SJSA1 (cell line): Measurements from ENCODE around the gene SPDYE2. TPM values are rescaled to one million over a fixed set of nuclear protein-coding genes. Genes with fewer than 3 reads are reported as not detected.
A peak's percentile ranks its signal among the peaks of the same experiment; 100 is the strongest.
"Not testable (repeated sequence)": the region's sequence is repeated elsewhere in the genome, so short reads cannot be mapped to it uniquely, and the experiment has no call there.

Experiments used
- DNase-seq, 2 experiments: peaks; one replicate each; pipeline ENCODE4 v3.0.0-alpha.2; 2015 to 2020; ENCODE audit warnings: low spot score in 2 of 2, low read depth in 1 of 2
- H3K27ac ChIP-seq: fragments of 250-450 bp; sonication (Bioruptor Pico); 2 replicates; pipeline ENCODE4 v1.5.1; 2020; ENCODE audit warnings: mild to moderate bottlenecking, moderate library complexity
- H3K27me3 ChIP-seq: fragments of 250-450 bp; sonication (Bioruptor Pico); replicated peaks from 2 replicates; pipeline ENCODE4 v1.5.1; 2020; ENCODE audit warnings: mild to moderate bottlenecking, moderate library complexity
- H3K36me3 ChIP-seq: fragments of 250-450 bp; sonication (Bioruptor Pico); 2 replicates; pipeline ENCODE4 v1.5.1; 2020; ENCODE audit warnings: mild to moderate bottlenecking
- H3K4me1 ChIP-seq: fragments of 250-450 bp; sonication (Bioruptor Pico); replicated peaks from 2 replicates; pipeline ENCODE4 v1.6.1; 2021; ENCODE audit warnings: mild to moderate bottlenecking
- H3K4me3 ChIP-seq: fragments of 250-450 bp; sonication (Bioruptor Pico); 2 replicates; pipeline ENCODE4 v1.5.1; 2020; ENCODE audit warnings: mild to moderate bottlenecking
- H3K9me3 ChIP-seq: fragments of 250-450 bp; sonication (Bioruptor Pico); replicated peaks from 2 replicates; pipeline ENCODE4 v1.5.1; 2020; ENCODE audit warnings: mild to moderate bottlenecking
- total RNA-seq: library from RNA; depleted of rRNA; stranded (reverse); fragments of >200 nt; shearing (Covaris generic); gene quantifications from 2 replicates; pipeline ENCODE4 v1.2.3, GENCODE V29; 2014; rRNA removed

SPDYE2 gene
- total RNA-seq, result not detected in 2 replicates

- not testable (repeated sequence) for H3K9me3 ChIP-seq, DNase-seq, H3K36me3 ChIP-seq, H3K4me3 ChIP-seq, H3K27ac ChIP-seq, H3K4me1 ChIP-seq, H3K27me3 ChIP-seq
These were observed at the start of gene SPDYE2 for GRCh38 chr7:102550808-102551422. Gene SPDYE2 (plus strand): TSS chr7:102551226. CDS start chr7:102553256, 2,030 bp downstream.

- not testable (repeated sequence) for H3K36me3 ChIP-seq, H3K27ac ChIP-seq, H3K9me3 ChIP-seq, DNase-seq, H3K4me3 ChIP-seq, H3K27me3 ChIP-seq, H3K4me1 ChIP-seq
These were observed 47.9 kb upstream of the SPDYE2 start for GRCh38 chr7:102503141-102503540.

- not testable (repeated sequence) for H3K27me3 ChIP-seq, H3K4me3 ChIP-seq, H3K4me1 ChIP-seq, DNase-seq, H3K36me3 ChIP-seq, H3K27ac ChIP-seq, H3K9me3 ChIP-seq
These were observed 45.5 kb upstream of the SPDYE2 start for GRCh38 chr7:102505298-102506185.

GRCh38 chr7:102507410-102508088, 43.5 kb upstream of the SPDYE2 start:
- H3K36me3 ChIP-seq, H3K9me3 ChIP-seq: not testable (repeated sequence)

GRCh38 chr7:102510575-102510974, 40.5 kb upstream of the SPDYE2 start:
- not testable (repeated sequence) for H3K4me3 ChIP-seq, H3K27me3 ChIP-seq, H3K27ac ChIP-seq, H3K9me3 ChIP-seq, H3K36me3 ChIP-seq, H3K4me1 ChIP-seq
- DNase-seq, result peak in 1 of 2 experiments; percentile 40

More at GRCh38 chr7:102507410-102508088, 43.5 kb upstream of the SPDYE2 start:
- DNase-seq, result peak in 1 of 2 experiments; percentile 26
- not testable (repeated sequence) for H3K4me3 ChIP-seq, H3K27me3 ChIP-seq, H3K4me1 ChIP-seq, H3K27ac ChIP-seq

GRCh38 chr7:102511860-102512522, 39.0 kb upstream of the SPDYE2 start:
- not testable (repeated sequence) for H3K36me3 ChIP-seq, H3K4me3 ChIP-seq, H3K9me3 ChIP-seq, H3K27me3 ChIP-seq, DNase-seq, H3K4me1 ChIP-seq, H3K27ac ChIP-seq

- not testable (repeated sequence) for H3K27ac ChIP-seq, H3K27me3 ChIP-seq, H3K36me3 ChIP-seq, H3K4me3 ChIP-seq, H3K9me3 ChIP-seq, H3K4me1 ChIP-seq
- DNase-seq, result peak; percentile 1 to 50
These were observed 38.3 kb upstream of the SPDYE2 start for GRCh38 chr7:102512642-102513221.

GRCh38 chr7:102514881-102515721, 35.9 kb upstream of the SPDYE2 start:
- H3K4me1 ChIP-seq, H3K27me3 ChIP-seq, H3K9me3 ChIP-seq, H3K27ac ChIP-seq, H3K36me3 ChIP-seq, H3K4me3 ChIP-seq: not testable (repeated sequence)
- DNase-seq, result peak in 1 of 2 experiments; percentile 22

- H3K27me3 ChIP-seq, H3K27ac ChIP-seq, DNase-seq, H3K9me3 ChIP-seq, H3K36me3 ChIP-seq, H3K4me3 ChIP-seq, H3K4me1 ChIP-seq: not testable (repeated sequence)
These were observed 35.1 kb upstream of the SPDYE2 start for GRCh38 chr7:102515889-102516288.

- not testable (repeated sequence) for H3K4me3 ChIP-seq, H3K27me3 ChIP-seq, H3K4me1 ChIP-seq, H3K36me3 ChIP-seq, H3K27ac ChIP-seq, DNase-seq, H3K9me3 ChIP-seq
These were observed 34.1 kb upstream of the SPDYE2 start for GRCh38 chr7:102516951-102517350.

- H3K9me3 ChIP-seq, H3K36me3 ChIP-seq, H3K27me3 ChIP-seq, H3K4me1 ChIP-seq, H3K27ac ChIP-seq, H3K4me3 ChIP-seq: not testable (repeated sequence)
- DNase-seq, result peak in 1 of 2 experiments; percentile 40
These were observed 33.4 kb upstream of the SPDYE2 start, which contains the start of gene RASA4B for GRCh38 chr7:102517550-102518147. Gene RASA4B (minus strand): TSS chr7:102517777. CDS start chr7:102517710, 67 bp downstream.

- DNase-seq, H3K4me1 ChIP-seq: not testable (repeated sequence)
These were observed 30.2 kb upstream of the SPDYE2 start for GRCh38 chr7:102520797-102521196.

More at GRCh38 chr7:102520797-102521196, 30.2 kb upstream of the SPDYE2 start:
- not testable (repeated sequence) for H3K36me3 ChIP-seq, H3K9me3 ChIP-seq, H3K27ac ChIP-seq, H3K4me3 ChIP-seq, H3K27me3 ChIP-seq
